Testis (tissue), 3 donors: ENCODE measurements around the gene ALPL. TPM values are rescaled to one million over a fixed set of nuclear protein-coding genes. Genes with fewer than 3 reads are reported as not detected.

Experiments used
- DNase-seq: peaks from one replicate; pipeline ENCODE4 v3.0.0-alpha.2; 2019
- H3K27ac ChIP-seq, 2 donors: fragments of 200-600 bp; sonication (generic); one replicate each; pipeline ENCODE4 v1.5.1; 2019
- H3K27me3 ChIP-seq: fragments of 200-600 bp; sonication (generic); one replicate; pipeline ENCODE4 v1.5.1; 2019
- H3K36me3 ChIP-seq: fragments of 200-600 bp; sonication (generic); one replicate; pipeline ENCODE4 v1.5.1; 2017; ENCODE audit warnings: low read depth; ENCODE audit errors: missing control alignments
- H3K4me1 ChIP-seq: fragments of 200-600 bp; sonication (generic); one replicate; pipeline ENCODE4 v1.5.1; 2019
- H3K4me3 ChIP-seq, 2 donors: fragments of 200-600 bp; sonication (generic); one replicate each; pipeline ENCODE4 v1.5.1; 2017 to 2019
- H3K9me3 ChIP-seq: fragments of 200-600 bp; sonication (generic); one replicate; pipeline ENCODE4 v1.5.1; 2017
- POLR2A ChIP-seq: fragments of 450-650 bp; IDR thresholded peaks from one replicate; pipeline ENCODE4 v1.6.1; 2017; ENCODE audit warnings: antibody characterized with exemption, mild to moderate bottlenecking, moderate library complexity
- WGBS, 2 donors: methylation state at CpG; one replicate each; pipeline ENCODE4 v1.1.5; 2018; 5-methylcytosine and 5-hydroxymethylcytosine counted together
- intact Hi-C: fragments of 100-400 bp; cut with DNase I; formaldehyde crosslinking; loops from one replicate; pipeline ENCODE4 v1.15.1; 2023; ENCODE audit warnings: low total_unique reads
- polyA plus RNA-seq: library from polyadenylated mRNA; stranded (reverse); fragments of 350-450 nt; fragmentation: Illumina TruSeq; extraction: RNeasy Lipid Tissue Mini Kit (QIAGEN cat#74804); gene quantifications from one replicate; pipeline ENCODE4 v1.2.3, GENCODE V29; 2014; ENCODE audit warnings: low read depth, low replicate concordance; ENCODE audit not compliant: insufficient read depth
- total RNA-seq, 2 donors: library from RNA; depleted of rRNA; stranded (reverse); fragments of >200 nt; gene quantifications; one replicate each; pipeline ENCODE4 v1.2.3, GENCODE V29; 2016
- TF ChIP-seq, protein P1 (sequence below), 3 experiments: fragments of 450-650 bp in 2 of 3; fragments of 200-600 bp in 1 of 3; sonication (generic) in 1 of 3; IDR thresholded peaks; one replicate each; pipeline ENCODE4 v1.5.1; 2016 to 2019; ENCODE audit warnings: antibody characterized with exemption in 3 of 3, mild to moderate bottlenecking in 2 of 3, moderate library complexity in 1 of 3

Gene ALPL
- total and polyA plus RNA-seq, 3 donors from 2014 or later, result 11.8 to 22.2 (median 15.7) TPM

DNA sequence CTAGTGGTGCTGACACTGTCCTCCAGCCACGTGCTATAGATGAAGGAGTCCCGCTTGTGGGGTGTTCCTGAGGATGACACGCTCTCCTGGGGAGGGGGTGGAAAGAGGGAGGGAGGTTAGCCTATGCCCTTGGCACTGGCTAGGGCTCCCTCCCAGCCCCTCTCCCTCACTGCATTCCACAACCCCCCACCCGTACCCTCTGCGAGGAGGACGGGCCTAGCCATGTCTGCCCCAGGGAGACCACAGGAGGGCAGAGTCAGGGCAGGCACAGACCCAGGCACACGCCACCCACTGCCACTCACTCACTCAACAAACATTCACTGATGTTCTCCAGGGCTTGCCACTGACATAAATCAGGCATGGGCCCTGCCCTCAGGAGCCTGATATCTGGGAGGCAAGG is 89.2 kb downstream of the ALPL start:
- H3K4me1 ChIP-seq, result peaks cover 4% of the 10 kb centered on the region
- no peak overlapping the region for H3K27ac ChIP-seq
- TF ChIP-seq POLR2A, result no peak
- TF ChIP-seq, protein P1, sequence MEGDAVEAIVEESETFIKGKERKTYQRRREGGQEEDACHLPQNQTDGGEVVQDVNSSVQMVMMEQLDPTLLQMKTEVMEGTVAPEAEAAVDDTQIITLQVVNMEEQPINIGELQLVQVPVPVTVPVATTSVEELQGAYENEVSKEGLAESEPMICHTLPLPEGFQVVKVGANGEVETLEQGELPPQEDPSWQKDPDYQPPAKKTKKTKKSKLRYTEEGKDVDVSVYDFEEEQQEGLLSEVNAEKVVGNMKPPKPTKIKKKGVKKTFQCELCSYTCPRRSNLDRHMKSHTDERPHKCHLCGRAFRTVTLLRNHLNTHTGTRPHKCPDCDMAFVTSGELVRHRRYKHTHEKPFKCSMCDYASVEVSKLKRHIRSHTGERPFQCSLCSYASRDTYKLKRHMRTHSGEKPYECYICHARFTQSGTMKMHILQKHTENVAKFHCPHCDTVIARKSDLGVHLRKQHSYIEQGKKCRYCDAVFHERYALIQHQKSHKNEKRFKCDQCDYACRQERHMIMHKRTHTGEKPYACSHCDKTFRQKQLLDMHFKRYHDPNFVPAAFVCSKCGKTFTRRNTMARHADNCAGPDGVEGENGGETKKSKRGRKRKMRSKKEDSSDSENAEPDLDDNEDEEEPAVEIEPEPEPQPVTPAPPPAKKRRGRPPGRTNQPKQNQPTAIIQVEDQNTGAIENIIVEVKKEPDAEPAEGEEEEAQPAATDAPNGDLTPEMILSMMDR (IDR thresholded peaks at IDR 0.05), result no peak
- WGBS, 2 donors, result 83 to 90% methylated on average over 3 to 7 of the region's 7 CpGs
- H3K36me3 ChIP-seq, result no peaks in the 10 kb centered on the region
- no peak overlapping the region for H3K4me3 ChIP-seq
- H3K9me3 ChIP-seq, result no peaks in the 10 kb centered on the region
- no peaks in the 10 kb centered on the region for H3K27me3 ChIP-seq
- intact Hi-C loops, result no loop called here
- DNase-seq, result no peak

DNA sequence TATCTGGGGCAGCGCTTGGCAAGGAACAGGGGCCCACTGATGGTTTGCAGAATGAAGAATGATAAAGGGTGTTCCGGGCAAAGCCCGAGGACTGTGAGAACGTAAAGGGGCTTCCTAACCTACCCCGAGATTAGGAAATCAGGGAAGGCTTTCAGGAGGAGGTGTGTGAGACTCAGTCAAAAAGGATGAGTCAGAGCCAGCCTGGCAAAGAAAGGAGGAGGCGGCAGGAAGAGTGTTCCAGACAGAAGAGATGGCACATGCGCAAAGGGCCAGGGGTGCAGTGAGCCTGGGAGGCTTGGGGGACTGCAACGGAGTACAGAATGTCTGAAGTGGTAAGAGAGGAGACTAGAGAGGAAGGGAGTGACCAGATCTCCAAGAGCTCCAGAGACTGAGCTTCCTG is 89.7 kb downstream of the ALPL start:
- intact Hi-C loops, result no loop called here
- H3K27ac ChIP-seq, result no peak overlapping the region
- H3K9me3 ChIP-seq, result no peaks in the 10 kb centered on the region
- WGBS, 2 donors, result 81 to 82% methylated on average over 8 of the region's 8 CpGs
- peaks cover 4% of the 10 kb centered on the region for H3K4me1 ChIP-seq
- H3K4me3 ChIP-seq, result no peak overlapping the region
- H3K27me3 ChIP-seq, result no peaks in the 10 kb centered on the region
- H3K36me3 ChIP-seq, result no peaks in the 10 kb centered on the region
- DNase-seq, result no peak
- TF ChIP-seq, protein P1 (IDR thresholded peaks at IDR 0.05), result no peak
- TF ChIP-seq POLR2A, result no peak

DNA sequence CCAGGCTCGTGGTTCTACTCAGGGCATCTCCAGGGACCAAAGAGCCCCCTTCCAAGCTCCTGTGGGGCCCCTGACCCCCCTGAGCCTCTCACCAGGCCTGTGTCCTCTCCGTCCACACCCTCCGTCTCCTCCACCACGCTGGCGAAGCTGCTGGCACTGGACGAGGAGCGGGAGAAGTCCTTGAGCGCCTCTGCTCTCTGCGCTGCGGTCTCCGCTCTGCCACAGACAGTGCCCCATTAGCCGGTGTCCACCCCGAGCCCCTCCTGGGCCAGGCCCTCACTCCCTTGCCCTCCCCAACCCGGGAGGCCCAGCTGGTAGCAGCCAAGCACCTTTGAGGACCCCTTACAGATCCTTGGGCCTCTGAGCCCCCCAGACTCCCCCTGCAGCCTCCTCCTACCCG is 90.2 kb downstream of the ALPL start:
- Histone ChIP-seq H3K4me3 (no peak overlapping the region), H3K27me3 (no peaks in the 10 kb centered on the region), H3K27ac (no peak overlapping the region), H3K36me3 (no peaks in the 10 kb centered on the region), H3K9me3 (no peaks in the 10 kb centered on the region), H3K4me1 (peaks cover 4% of the 10 kb centered on the region)
- DNase-seq, result no peak
- TF ChIP-seq, protein P1 (IDR thresholded peaks at IDR 0.05), result no peak
- no peak for TF ChIP-seq POLR2A
- intact Hi-C loops, result no loop called here
- 81 to 91% methylated on average over 14 to 15 of the region's 15 CpGs for WGBS, 2 donors

DNA sequence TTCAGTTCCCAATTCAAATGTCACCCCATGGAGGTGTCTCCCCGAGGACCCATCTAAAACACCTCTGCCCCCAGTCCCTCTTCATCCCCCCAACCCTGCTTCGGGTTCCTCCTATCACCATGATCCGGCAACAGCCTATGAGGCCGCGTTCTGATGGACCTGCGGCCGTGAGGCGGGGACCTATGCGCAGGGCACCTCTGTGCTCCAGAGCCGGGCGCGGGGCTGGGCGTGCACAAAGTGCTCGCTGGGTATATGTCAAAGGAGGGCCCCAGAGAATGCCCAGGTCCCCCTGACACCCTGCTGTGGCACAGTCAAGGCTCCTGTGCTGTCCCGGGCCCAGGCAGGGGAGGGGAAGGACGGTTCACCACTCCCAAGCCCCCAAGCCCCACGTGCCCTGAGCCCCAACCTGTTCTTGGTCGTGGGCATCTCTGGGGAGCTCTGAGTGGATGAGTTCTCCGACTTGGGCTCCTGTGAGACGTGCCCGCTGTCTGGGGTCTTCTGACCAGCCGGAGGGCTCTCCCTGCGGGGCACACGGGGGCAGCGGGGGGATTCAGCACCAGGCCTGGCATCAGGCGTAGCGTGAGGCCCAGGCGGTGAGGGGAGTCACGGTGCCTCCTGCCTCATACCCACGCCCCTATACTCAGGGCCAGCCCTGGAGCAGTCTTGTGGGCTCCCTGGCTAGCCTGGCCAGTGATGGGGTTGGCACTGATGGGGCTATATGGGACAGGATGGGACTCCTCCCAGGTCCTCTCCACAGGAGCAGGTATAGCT is 92.2 kb downstream of the ALPL start:
- Histone ChIP-seq H3K9me3 (no peaks in the 10 kb centered on the region), H3K4me1 (no peaks in the 10 kb centered on the region), H3K36me3 (no peaks in the 10 kb centered on the region), H3K27me3 (no peaks in the 10 kb centered on the region), H3K4me3 (no peak overlapping the region), H3K27ac (no peak overlapping the region)
- WGBS, 2 donors, result 89 to 90% methylated on average over 13 to 28 of the region's 30 CpGs
- intact Hi-C loops, result no loop called here
- no peak for TF ChIP-seq POLR2A
- TF ChIP-seq, protein P1 (IDR thresholded peaks at IDR 0.05), result no peak
- no peak for DNase-seq
